Mucosa of stomach (tissue), 1 donor: ENCODE data around the gene SLC30A5.
"Not testable (repeated sequence)": the region's sequence is repeated elsewhere in the genome, so short reads cannot be mapped to it uniquely, and the experiment has no call there.

Source experiments
- H3K27me3 ChIP-seq: one replicate; pipeline ENCODE4 v1.7.0; 2013; ENCODE audit warnings: mild to moderate bottlenecking, low read length; ENCODE audit not compliant: control insufficient read depth, insufficient read depth
- H3K36me3 ChIP-seq: one replicate; pipeline ENCODE4 v1.7.0; 2013; ENCODE audit warnings: low read length; ENCODE audit not compliant: control insufficient read depth, insufficient read depth
- H3K4me1 ChIP-seq: one replicate; pipeline ENCODE4 v1.7.0; 2013; ENCODE audit warnings: mild to moderate bottlenecking, low read length; ENCODE audit not compliant: control insufficient read depth, insufficient read depth
- H3K4me3 ChIP-seq: one replicate; pipeline ENCODE4 v1.7.0; 2013; ENCODE audit warnings: low read length
- H3K9ac ChIP-seq: one replicate; pipeline ENCODE4 v1.7.0; 2013; ENCODE audit warnings: mild to moderate bottlenecking, low read length, moderate library complexity
- H3K9me3 ChIP-seq: one replicate; pipeline ENCODE4 v1.7.0; 2013; ENCODE audit warnings: mild to moderate bottlenecking, low read length, moderate library complexity; ENCODE audit not compliant: control insufficient read depth
- donor health status: Pancreatic carcinoma.

SLC30A5 gene

GRCh38 chr5:69093771-69094482, at the start of gene SLC30A5:
SLC30A5 (plus strand) TSS chr5:69094014; CDS start chr5:69094256, 242 bp downstream.
- Histone ChIP-seq H3K4me3 (peak within 1 kb of the TSS; percentile 38), H3K27me3 (no peaks in the 10 kb centered on the region), H3K9me3 (no peaks in the 10 kb centered on the region), H3K4me1 (peaks cover 9% of the 10 kb centered on the region), H3K9ac (peak within 1 kb of the TSS; percentile 88), H3K36me3 (no peaks in the 10 kb centered on the region)

DNA sequence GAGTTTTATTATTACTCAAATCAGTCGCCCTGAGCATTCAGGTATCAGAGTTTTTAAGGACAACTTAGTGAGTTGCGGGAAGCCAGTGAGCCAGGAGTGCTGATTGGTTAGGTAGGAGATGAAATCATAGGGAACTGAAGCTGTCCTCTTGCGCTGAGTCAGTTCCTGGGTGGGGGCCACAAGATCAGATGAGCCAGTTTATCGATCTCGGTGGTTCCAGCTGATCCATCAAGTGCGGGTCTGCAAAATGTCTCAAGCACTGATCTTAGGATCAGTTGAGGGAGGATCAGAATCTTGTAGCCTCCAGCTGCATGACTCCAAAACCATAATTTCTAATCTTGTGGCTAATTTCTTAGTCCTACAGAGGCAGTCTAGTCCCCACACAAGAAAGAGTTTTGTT, 48.6 kb upstream of the SLC30A5 start:
- not testable (repeated sequence) for H3K36me3 ChIP-seq, H3K4me3 ChIP-seq, H3K4me1 ChIP-seq, H3K9me3 ChIP-seq, H3K9ac ChIP-seq, H3K27me3 ChIP-seq

GRCh38 chr5:69046375-69046957, 47.3 kb upstream of the SLC30A5 start:
- H3K9ac ChIP-seq, result no peak overlapping the region
- no peaks in the 10 kb centered on the region for H3K9me3 ChIP-seq
- H3K27me3 ChIP-seq, result no peaks in the 10 kb centered on the region
- H3K4me1 ChIP-seq, result no peaks in the 10 kb centered on the region
- H3K36me3 ChIP-seq, result no peaks in the 10 kb centered on the region
- no peak overlapping the region for H3K4me3 ChIP-seq

DNA sequence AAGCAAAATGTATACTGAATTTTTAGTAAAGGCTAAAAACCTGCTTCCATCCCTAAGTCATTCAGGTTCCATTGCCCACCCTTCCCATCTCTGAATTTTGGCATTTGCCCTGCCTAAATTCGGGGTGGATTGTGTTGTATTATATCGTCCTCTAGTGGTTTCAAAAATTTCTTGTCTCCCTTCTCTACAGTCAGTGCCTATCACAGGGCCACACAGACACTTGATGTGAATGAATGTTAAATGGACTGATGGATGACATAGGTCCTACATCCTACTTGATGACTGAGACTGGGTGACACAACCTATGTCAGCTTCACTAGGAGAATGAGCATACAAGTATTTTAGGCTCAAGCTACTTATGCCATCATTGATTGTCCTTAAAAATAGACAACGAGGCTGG, 45.6 kb upstream of the SLC30A5 start:
- Histone ChIP-seq H3K9ac (no peak overlapping the region), H3K9me3 (no peaks in the 10 kb centered on the region), H3K4me3 (no peak overlapping the region), H3K27me3 (no peaks in the 10 kb centered on the region), H3K36me3 (no peaks in the 10 kb centered on the region), H3K4me1 (no peaks in the 10 kb centered on the region)

DNA sequence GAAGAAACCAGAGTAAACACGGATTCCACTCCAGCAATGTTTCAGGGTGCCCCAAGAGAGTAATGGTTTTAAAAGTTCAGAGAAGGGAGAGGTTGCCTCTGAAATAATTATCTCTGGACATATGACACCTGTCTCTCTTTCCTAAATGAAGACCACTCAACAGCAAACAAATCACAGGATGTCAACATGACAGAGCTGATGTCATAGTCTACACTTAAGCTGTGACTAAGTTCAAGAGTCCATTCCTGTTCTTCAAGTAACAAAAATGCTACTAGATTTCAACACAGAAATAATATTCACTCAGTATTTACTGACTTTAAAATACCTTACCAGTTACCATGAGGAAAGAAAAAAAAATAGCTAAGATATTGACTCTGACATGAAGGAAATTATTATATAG, 44.7 kb upstream of the SLC30A5 start:
- no peaks in the 10 kb centered on the region for H3K27me3 ChIP-seq
- no peaks in the 10 kb centered on the region for H3K36me3 ChIP-seq
- H3K4me3 ChIP-seq, result no peak overlapping the region
- no peak overlapping the region for H3K9ac ChIP-seq
- no peaks in the 10 kb centered on the region for H3K4me1 ChIP-seq
- H3K9me3 ChIP-seq, result no peaks in the 10 kb centered on the region

- no peaks in the 10 kb centered on the region for H3K36me3 ChIP-seq
- no peak overlapping the region for H3K9ac ChIP-seq
- no peaks in the 10 kb centered on the region for H3K4me1 ChIP-seq
- H3K9me3 ChIP-seq, result no peaks in the 10 kb centered on the region
- H3K4me3 ChIP-seq, result no peak overlapping the region
- no peaks in the 10 kb centered on the region for H3K27me3 ChIP-seq
Observed at GRCh38 chr5:69049796-69050195, 44.0 kb upstream of the SLC30A5 start.

GRCh38 chr5:69050214-69050613, 43.6 kb upstream of the SLC30A5 start:
- Histone ChIP-seq H3K4me1 (no peaks in the 10 kb centered on the region), H3K27me3 (no peaks in the 10 kb centered on the region), H3K4me3 (no peak overlapping the region), H3K9me3 (no peaks in the 10 kb centered on the region), H3K9ac (no peak overlapping the region), H3K36me3 (no peaks in the 10 kb centered on the region)

GRCh38 chr5:69052181-69052580, 41.6 kb upstream of the SLC30A5 start:
- Histone ChIP-seq H3K9me3 (no peaks in the 10 kb centered on the region), H3K27me3 (no peaks in the 10 kb centered on the region), H3K36me3 (no peaks in the 10 kb centered on the region), H3K9ac (no peak overlapping the region), H3K4me1 (no peaks in the 10 kb centered on the region), H3K4me3 (no peak overlapping the region)

- no peaks in the 10 kb centered on the region for H3K27me3 ChIP-seq
- no peaks in the 10 kb centered on the region for H3K9me3 ChIP-seq
- no peak overlapping the region for H3K4me3 ChIP-seq
- H3K9ac ChIP-seq, result no peak overlapping the region
- peaks cover 18% of the 10 kb centered on the region for H3K4me1 ChIP-seq
- H3K36me3 ChIP-seq, result no peaks in the 10 kb centered on the region
Observed at GRCh38 chr5:69074664-69075521, 18.9 kb upstream of the SLC30A5 start.

- peaks cover 18% of the 10 kb centered on the region for H3K4me1 ChIP-seq
- no peaks in the 10 kb centered on the region for H3K36me3 ChIP-seq
- H3K4me3 ChIP-seq, result no peak overlapping the region
- H3K27me3 ChIP-seq, result no peaks in the 10 kb centered on the region
- no peaks in the 10 kb centered on the region for H3K9me3 ChIP-seq
- H3K9ac ChIP-seq, result no peak overlapping the region
Observed at GRCh38 chr5:69075522-69076179, 18.2 kb upstream of the SLC30A5 start.

- H3K9me3 ChIP-seq, result no peaks in the 10 kb centered on the region
- H3K27me3 ChIP-seq, result no peaks in the 10 kb centered on the region
- no peak overlapping the region for H3K4me3 ChIP-seq
- no peaks in the 10 kb centered on the region for H3K36me3 ChIP-seq
- H3K9ac ChIP-seq, result no peak overlapping the region
- peaks cover 18% of the 10 kb centered on the region for H3K4me1 ChIP-seq
Observed at GRCh38 chr5:69078921-69079540, 14.8 kb upstream of the SLC30A5 start.
